Stimulated activated CD8-positive, alpha-beta memory T cell treated with anti-CD3 and anti-CD28 coated beads, Interleukin-15, amount 100 ng/mL, for 48 hours (primary cell): ENCODE measurements around the gene IGFL2.
"Not testable (repeated sequence)": the region's sequence is repeated elsewhere in the genome, so short reads cannot be mapped to it uniquely, and the experiment has no call there.

Source experiments
- DNase-seq, 2 donors: peaks; one replicate each; pipeline ENCODE4 v3.0.0-alpha.2; 2020; ENCODE audit warnings: low read depth in 2 of 2

IGFL2 gene

DNA sequence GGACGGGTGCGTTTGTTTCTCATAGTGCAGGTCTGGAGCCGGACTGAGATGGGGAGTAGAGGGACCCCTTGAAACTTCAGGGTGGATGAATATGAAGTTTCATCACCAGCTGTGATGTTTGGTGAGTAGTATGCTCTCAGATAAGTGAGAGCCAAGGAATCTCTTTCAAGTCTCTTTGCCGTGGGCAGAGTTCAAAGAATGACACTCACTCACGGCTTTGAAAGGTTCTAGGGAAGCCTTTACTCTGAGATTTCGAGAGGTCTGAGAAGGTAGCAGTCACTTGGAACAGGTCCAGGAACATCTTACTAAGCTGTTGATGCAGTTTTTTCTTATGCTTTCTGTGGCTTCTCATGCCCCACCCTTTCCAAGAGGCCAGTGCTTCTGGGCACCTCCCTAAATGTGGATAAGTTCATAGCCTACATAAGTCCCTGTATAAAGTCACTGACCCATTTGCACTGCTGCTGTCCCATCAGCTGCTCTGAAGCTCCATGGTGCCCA, at the start of gene IGFL2:
Gene IGFL2, plus strand, starts transcription at position 448 of the 498 bp plus-strand sequence. Its CDS starts 41 bp downstream, at position 489.
- DNase-seq = peak in 1 of 2 donors; percentile 6

DNA sequence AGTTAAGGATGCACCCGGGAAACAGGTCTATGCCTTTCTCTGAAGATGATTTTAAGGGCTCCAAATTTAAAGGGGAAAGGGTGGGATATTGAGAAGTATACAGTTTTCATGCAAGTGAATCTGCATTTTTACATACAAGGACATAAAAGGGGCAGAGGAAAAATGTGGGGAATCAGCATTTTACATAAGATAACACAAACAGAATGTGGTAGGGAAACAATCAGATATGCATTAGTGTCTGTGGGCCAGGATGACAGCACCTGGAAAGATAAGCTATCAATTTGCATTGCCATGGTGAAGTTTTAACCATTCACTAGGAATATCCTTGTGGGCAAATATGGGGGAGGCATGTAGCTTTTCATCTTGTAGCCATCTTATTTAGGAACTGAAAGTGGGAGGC, 47.7 kb upstream of the IGFL2 start:
- DNase-seq = no peak

DNA sequence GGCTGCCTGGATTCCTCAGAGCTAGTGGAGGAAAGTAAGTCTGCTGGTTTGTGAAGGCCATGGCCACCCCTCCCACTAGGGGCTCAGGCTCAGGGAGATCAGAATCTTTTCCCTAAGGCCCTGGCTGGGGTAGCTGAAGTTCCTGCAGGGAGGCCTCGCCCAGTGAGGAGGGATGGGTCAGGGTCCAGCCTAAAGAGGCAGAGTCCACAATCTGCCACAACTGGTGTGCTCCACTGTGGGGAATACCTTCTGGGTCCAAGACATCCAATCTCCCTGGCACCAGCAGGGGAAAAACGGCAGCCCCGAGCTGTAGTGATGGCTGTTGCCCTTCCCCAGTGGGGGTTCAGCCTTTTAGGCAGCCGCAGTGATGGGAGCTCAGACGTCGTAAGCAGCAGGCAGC, 46.7 kb upstream of the IGFL2 start:
- no peak for DNase-seq

DNA sequence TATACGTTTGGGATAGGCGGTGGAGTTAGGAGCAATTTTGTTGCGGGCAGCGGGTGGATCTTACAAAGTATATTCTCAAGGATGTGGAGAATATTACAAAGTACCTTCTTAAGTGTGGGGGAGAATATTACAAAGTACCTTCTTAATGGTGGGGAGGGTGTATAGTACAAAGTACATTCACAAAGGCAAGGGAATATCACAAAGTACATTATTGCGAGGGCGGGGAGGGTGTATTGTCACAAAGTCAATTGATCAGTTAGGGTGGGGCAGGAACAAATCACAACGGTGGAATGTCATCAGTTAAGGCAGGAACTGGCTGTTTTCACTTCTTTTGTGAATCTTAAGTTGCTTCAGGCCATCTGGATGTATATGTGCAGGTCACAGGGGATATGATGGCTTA, 45.7 kb upstream of the IGFL2 start:
- DNase-seq = not testable (repeated sequence)

DNA sequence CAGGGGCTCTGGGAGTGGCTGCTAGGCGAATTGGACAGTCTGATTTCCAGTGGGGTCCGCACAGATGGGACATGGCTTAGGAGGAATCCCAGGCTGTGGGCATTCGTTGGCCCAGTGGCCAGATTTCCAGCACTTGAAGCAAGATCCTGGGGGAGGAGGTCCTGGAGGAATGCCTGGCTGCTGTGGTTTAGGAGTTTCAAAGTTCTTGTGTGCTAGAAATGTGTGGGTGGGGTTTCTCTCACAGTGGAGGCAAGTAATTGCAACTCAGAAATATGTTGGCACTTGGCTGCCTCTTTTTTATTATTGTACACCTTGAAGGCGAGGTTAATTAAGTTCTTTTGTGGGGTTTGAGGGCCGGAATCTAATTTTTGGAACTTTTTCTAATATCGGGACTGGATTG, 40.7 kb upstream of the IGFL2 start:
- DNase-seq = no peak

DNA sequence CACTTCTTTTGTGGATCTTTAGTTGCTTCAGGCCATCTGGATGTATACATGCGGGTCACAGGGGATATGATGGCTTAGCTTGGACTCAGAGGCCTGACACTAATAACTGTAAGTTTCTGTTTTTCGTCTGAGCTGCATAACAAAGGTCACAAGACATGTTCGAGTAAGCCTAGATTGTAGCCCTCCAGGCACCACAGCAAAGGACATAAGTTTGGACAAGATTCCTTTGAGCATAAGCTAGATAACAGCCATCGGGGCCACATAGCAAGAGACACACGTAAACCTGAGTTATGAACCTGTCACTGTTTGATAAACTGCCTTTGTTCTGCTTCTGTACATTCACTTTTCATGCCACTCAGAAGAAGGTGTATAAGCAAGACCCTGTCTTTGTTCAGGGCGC, 38.2 kb upstream of the IGFL2 start:
- DNase-seq = no peak

DNA sequence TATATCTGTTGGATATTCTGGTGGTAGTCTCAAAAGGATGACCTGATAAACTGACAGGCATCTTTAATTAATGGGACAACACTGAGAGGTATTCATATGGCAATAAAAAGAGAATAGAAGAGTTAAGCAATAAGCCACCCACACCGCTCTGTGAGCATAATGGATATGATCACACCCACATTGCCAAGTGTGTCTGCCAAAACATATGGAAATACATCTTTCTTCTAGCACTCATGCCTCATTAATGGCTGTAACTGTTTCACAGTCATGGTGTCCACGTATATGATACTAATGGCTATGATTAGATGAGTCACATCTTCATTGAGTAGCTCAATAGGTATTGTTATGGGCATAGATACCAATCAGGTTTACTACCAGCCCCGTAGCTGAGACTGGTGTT, 36.7 kb upstream of the IGFL2 start:
- no peak for DNase-seq

DNA sequence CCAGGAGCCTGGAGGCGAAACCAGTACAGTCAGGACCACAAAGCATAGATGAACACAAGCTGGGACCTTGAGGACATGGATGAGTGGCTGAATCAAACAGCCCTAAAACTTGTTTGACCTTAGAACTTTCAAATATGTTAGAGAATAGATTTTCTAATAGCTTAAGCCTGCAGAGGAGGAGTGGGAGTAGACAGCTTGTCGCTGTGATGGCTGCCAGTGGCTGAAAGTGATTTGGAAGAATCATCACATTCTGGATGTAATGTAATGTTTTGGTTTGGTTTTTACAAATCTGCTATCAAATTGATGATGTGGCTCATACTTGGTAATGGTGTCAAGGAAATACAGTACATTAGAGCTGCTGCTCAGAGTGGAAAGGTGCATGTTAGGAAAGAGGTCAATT, 35.5 kb upstream of the IGFL2 start:
- DNase-seq = no peak

DNA sequence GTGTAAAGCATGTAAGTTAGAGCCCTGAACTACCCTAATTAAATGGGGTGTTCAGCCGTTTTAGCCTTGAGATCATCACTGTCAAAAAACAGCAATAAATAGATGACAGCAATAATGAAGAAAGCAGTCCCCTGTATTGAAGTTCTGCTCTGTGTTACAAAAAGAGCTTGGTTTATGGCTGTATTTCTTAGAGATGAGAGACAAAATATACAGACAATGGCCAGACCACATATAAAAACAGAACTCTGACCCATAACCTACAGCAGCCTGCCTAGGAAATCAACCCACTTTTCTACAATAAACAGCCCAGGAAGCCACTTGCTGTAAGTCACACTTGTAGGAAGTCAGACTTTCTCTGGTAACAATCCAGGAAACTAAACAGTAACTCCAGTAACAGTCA, 34.3 kb upstream of the IGFL2 start:
- DNase-seq = no peak

DNA sequence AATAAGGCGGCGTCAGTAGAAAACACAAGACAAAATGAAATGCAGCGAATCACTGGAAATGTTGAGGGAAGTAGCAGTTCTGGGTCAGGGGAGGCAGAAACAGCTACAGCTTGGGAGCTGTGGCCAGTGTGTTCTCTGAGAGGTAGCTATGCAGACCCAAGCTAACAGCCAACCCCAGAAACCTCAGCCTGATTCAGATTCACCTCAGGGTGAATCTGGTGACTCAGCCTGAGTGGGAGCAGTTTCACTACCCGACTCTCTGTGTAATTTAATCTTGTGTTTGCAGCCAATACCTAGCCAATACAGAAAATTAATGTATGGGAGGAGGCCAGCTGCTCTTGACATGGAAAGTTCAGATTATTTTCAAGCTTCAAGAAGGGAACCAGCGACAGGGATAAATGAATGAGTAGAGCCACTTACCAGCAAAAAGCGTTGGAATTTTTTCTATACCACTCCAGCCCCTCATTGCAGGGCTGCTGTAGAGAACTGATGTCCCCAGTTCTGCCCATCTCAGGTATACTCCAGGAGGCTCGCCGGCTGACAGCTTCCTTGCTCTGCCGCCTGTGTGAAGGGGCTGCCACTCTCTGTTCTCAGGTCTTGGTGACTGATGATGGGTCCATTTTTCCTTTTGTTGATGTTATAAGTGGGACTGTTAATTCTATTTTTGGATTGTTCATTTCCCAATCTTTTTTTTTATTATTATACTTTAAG, 32.5 kb upstream of the IGFL2 start:
- DNase-seq = peak; percentile 53 to 62

DNA sequence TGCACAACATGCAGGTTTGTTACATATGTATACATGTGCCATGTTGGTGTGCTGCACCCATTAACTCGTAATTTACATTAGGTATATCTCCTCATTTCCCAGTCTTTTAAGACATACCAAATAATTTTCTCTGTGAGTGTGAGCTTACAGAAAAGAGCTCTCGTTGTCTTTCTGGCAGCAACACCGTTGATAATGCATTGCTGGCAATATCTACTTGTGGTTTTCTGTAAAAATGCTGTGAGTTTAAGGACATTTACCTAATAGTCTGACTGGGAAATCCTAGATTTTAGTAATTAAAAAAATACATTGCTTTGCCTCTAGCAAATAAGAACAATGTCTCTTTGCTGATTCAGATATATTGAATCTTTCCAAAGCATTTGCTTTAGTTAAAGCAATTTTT, 31.9 kb upstream of the IGFL2 start:
- DNase-seq = no peak

DNA sequence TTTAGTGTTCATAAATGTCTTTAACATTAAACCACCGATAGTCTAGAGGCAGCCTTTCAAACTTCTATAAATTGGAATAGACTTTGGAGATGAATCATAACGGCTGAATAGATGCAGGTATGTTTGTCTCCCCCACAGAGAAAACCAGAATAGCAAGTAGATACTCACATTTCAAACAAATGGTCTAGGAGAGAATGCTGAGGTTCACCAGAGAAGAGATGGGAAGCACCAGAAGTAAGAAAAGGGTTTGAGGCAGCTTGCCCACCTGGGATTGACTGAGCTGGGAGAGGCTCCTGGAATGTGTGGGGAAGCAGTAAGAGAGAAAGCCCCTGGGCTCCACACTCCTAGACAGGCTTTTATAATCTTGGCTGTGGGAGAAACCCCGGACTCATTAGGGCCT, 29.9 kb upstream of the IGFL2 start:
- DNase-seq = no peak

DNA sequence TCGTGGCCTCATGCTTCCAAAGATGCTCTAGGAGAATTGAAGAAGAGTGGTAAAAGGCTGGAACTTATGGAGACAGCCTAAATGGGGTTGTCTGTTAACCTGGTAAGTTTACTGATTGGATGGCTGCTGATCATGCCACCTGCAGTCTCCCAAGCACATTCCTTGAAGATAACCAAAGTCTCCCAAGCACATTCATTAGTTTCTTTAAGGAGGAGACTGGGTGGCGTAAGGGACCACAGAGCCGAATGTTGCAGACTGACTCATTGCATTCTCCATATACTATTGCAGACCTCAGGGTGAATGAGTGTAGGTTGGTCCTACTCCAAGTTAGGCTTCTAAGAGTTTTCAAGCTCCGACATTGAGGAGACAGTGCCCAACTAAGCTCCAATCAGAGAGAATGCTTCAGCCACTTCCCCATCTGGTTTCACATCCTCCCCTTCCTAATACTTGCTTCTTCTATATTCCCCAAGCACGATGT, 23.4 kb upstream of the IGFL2 start, which contains the start of gene IGFL3:
Gene IGFL3, minus strand, starts transcription at position 51 of the 478 bp plus-strand sequence. Its CDS starts 39 bp downstream, at position 12.
- DNase-seq = no peak

DNA sequence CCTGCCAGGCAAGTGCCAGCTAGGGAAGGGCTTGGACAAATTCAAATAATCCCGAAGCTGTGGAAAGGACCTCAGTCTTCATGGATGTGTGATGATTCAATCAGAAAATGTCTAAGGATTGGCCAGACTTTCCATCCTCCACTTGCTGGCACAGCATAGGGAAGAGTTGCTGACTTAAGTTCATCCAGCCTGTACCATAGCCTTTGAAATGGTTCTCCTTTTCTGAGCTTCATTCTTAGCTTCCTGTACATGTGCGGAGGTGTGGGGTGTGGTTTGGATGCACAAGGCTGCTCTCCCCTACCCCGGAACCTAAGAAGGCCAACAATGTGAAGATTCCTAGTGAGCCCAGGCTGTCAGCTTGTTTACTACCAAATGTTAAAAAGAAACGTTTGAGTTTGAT, 22.6 kb upstream of the IGFL2 start:
- no peak for DNase-seq

DNA sequence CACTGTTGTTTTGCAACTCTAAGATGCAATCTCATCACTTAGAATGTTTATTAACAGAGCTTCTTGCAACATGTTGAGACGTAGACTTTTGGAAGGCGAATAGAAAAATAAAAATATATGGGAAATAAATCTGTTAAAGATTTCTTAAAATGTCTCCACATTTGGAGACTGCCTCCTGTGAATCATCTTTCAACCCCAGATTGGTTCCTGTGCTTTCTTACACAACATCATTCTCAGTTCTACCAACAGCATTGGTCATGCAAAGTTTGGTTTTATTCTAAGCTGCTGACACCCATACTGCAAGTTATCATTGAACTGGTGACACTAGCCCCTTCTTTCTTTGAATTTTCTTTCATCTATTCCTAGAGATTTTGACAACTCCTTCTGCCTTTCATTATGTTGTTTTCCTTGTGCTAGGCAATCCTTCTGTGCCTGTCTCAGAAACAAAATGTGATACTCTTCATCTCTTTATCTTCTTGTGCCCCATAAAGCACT, 21.9 kb upstream of the IGFL2 start:
- DNase-seq = no peak

DNA sequence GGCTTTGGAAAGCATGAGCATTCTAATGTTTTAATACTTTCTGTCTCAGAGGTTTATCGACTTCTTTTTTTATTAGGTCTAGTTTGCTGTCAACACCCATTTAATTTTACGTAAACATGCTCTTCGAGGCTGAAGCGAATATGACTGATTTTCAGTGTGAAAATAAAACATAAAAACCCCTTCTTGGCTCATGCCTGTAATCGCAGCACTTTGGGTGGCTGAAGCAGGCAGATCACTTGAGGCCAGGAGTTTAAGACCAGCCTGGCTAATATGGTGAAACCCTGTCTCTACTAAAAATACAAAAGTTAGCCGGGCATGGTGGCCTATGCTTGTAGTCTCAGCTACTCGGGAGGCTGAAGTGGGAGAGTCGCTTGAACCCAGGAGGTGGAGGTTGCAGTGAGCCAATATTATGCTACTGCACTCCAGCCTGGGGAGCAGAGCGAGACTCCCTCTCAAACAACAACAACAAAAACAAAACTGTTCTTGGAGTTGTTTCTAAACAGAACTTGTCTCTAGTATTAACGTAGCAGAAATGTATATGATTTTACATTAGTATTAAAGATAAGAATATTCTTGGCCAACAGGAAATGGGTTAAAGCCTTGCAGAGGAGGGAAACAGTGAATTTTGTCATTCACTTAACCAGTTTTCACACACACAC, 16.4 kb upstream of the IGFL2 start:
- DNase-seq = no peak

DNA sequence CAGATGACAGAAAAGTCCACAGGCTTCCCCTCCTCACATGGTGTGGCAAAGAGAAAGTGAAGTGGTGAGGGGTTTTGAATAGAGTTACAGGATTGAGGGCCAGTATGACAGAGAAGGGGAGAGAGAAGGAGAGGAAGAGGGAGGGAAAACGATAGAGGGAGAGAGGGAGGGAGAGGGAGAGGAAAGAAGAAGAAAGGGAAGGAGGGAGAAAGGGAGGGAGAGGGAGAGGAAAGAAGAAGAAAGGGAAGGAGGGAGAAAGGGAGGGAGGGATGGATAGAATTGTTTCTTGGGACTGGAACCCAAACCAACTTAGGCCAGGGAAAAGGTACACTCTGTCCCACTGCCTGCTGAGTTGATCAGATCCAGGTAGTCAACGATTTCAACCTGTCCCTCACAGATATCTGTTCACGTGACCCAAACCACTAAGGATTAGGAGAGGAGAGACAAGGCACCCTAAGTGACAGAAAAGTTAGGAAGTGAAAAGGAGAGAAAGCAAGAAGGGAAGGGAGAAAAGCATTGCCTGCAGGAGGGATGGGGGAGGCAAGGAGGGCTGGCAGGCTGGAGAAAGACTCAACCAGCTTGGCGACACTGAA, 15.4 kb upstream of the IGFL2 start:
- DNase-seq = no peak

DNA sequence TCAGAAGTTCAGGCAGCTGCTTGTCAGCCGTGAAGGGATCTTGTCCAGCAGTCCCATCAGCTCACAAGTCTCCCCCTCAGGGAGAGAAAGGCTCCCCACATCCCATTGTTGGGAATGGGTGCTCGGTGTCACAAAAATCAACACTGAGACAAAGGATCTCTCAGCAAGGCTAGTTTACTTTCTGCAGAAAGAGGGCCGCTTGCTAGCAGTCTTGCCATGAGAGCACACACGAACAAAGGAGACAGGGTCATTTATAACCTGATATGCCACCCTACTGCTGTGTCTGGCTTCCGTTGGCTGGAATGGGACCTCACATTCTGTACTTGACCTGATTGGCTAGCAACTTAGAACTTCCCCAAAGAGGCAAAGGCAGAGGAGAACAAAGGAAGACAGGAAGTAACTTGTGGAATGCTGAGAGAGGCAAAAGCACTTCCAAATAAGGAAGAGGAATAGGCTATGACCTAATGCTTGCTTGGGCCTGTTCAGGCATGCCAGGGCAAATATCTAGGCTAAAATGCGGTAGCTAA, 14.9 kb upstream of the IGFL2 start:
- DNase-seq = no peak

DNA sequence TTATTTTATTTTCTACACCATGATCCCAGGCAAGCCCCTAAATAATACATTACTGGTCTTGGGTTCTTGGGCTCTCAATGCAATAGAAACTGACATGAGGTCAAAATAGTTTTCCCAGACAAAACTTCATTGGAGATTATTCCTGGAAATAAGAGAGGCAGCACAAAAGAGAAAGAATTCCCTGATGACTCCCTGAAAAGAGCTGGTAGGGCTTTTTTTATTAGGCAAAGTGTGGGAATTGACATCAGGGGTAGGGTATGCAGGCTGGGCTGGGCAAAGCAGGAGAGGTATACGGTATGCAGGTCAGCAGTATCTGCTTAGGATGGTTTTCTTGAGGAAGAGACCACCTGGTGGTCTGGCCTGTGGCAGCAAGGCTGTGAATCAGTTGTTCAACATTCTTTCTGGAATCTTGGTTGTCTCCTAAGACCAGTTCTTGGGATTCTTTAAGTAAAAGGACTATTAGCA, 14.2 kb upstream of the IGFL2 start:
- no peak for DNase-seq

DNA sequence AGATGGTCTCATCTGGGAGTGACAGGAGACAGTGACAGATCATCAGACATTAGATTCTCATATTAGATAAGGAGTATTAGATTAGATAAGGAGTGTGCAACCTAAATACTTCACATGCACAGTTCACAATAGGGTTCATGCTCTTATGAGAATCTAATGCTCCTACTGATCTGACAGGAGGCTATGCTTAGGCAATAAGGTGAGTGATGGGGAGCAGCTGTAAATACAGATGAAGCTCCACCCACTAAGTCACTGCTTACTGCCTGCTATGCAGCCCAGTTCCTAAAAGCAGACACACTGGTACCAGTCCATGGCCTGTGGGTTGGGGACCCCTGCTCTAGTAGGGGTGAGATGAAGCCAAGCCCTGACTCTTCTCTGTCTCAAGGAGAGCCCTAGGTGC, 13.5 kb upstream of the IGFL2 start:
- no peak for DNase-seq

DNA sequence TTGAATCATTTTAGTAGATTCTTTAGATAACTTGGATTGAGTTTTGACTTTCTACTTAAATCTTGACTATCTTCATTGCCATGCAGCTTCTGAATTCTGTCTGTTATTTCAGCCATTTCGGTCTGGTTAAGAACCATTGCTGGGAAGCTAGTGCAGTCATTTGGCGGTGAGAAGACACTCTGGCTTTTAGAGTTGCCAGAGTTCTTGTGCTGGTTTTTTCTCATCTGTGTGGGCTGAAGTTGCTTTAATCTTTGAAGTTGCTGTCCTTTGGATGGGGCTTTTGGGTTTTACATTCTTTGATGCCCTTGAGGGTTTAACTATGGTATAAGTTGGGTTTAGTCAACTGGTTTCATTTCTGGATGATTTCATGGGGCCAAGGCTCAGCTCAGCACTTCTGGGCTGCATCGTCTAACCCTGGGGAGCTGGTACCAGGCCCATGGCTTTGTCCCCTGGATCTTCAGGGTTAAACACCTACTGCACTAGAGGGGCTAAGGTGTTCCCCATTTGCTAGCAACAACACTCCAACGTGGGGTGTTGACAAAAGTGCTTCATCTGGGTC, 10.0 kb upstream of the IGFL2 start:
- no peak for DNase-seq

DNA sequence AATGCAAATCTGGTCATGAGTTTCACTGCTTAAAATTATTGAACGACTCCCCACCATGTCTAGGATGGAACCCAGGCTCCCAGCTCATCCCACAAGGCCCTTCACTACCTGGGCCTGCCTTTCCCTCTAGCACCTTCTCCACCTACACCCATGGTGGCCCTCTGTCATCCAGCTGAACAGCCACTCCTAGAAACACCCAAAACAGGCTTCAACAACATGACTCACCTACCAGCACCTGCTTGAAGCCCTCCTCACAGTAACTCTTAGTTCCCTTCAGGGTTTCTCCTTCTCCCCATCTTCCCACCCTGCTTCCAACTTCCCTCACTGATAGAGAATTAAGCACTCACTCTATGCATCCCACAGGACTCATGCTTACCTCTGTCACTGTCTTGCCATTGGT, 6.6 kb upstream of the IGFL2 start:
- no peak for DNase-seq
